NCI-H510A treated with DMSO at 0.1 percent for 48 hours (cell line): ENCODE data around the gene TRIM72.
"Not testable (repeated sequence)": the region's sequence is repeated elsewhere in the genome, so short reads cannot be mapped to it uniquely, and the experiment has no call there.

Experiments
- DNase-seq: peaks from one replicate; lab custom pipeline; 2025; lab: John Stamatoyannopoulos, UW

TRIM72 gene

GRCh38 chr16:31256466-31256865 lies 42.5 kb downstream of the TRIM72 start:
- DNase-seq: no peak

- no peak for DNase-seq
These were observed 44.4 kb downstream of the TRIM72 start for GRCh38 chr16:31258366-31258765.

GRCh38 chr16:31260136-31260931 lies 46.4 kb downstream of the TRIM72 start:
- no peak for DNase-seq

- DNase-seq: no peak
These were observed 48.2 kb downstream of the TRIM72 start for GRCh38 chr16:31262084-31262483.

- DNase-seq: no peak
These were observed 51.7 kb downstream of the TRIM72 start for GRCh38 chr16:31265329-31266245.

- no peak for DNase-seq
These were observed 53.6 kb downstream of the TRIM72 start for GRCh38 chr16:31267332-31268032.

GRCh38 chr16:31268033-31268365 lies 54.1 kb downstream of the TRIM72 start:
- DNase-seq: no peak

- no peak for DNase-seq
These were observed 55.0 kb downstream of the TRIM72 start for GRCh38 chr16:31268891-31269290.

- no peak for DNase-seq
These were observed 55.6 kb downstream of the TRIM72 start for GRCh38 chr16:31269541-31269940.

- DNase-seq: not testable (repeated sequence)
These were observed 56.1 kb downstream of the TRIM72 start for GRCh38 chr16:31269973-31270372.

- DNase-seq: no peak
These were observed 56.9 kb downstream of the TRIM72 start for GRCh38 chr16:31270795-31271194.

- no peak for DNase-seq
These were observed 57.8 kb downstream of the TRIM72 start for GRCh38 chr16:31271621-31272190.

GRCh38 chr16:31273187-31273586 lies 59.3 kb downstream of the TRIM72 start:
- DNase-seq: no peak

- DNase-seq: no peak
These were observed 59.8 kb downstream of the TRIM72 start for GRCh38 chr16:31273676-31274075.

- DNase-seq: no peak
These were observed 61.2 kb downstream of the TRIM72 start for GRCh38 chr16:31274831-31275816.

- DNase-seq: no peak
These were observed 62.7 kb downstream of the TRIM72 start for GRCh38 chr16:31276600-31276999.

GRCh38 chr16:31277659-31278260 lies 63.8 kb downstream of the TRIM72 start:
- DNase-seq: no peak

- not testable (repeated sequence) for DNase-seq
These were observed 64.9 kb downstream of the TRIM72 start for GRCh38 chr16:31278853-31279252.
